ENCODE measurements around the gene PRKAG2.

- TF ChIP-seq CTCF (IDR thresholded peaks at IDR 0.05) (no peak), POLR2A (IDR thresholded peaks at IDR 0.05) (no peak)
These were observed 44.8 kb downstream of the PRKAG2 start for GRCh38 chr7:151832138-151832537.
